Heart right ventricle (tissue), 16 donors: Measurements from ENCODE around the gene LHX6. TPM values are rescaled to one million over a fixed set of nuclear protein-coding genes. Genes with fewer than 3 reads are reported as not detected.

Experiments used
- ATAC-seq, 8 donors: fragments of 200-7000 bp; cut with Tn5 transposase; one replicate each; pipeline ENCODE4 v1.9.1; 2020; ENCODE audit warnings: mild to moderate bottlenecking in 8 of 8, moderate library complexity in 8 of 8, moderate number of reproducible peaks in 1 of 8
- DNase-seq, 2 donors: peaks; one replicate each; pipeline ENCODE4 v3.0.0-alpha.2; 2020
- H3K27ac ChIP-seq, 10 donors: fragments of 200-600 bp; sonication (generic) in 2 of 10; one replicate each; pipeline versions ENCODE4 v1.5.0 to v1.8.0; 2020 to 2022; ENCODE audit warnings: mild to moderate bottlenecking in 3 of 10
- H3K27me3 ChIP-seq, 7 donors: fragments of 200-600 bp; one replicate each; pipeline ENCODE4 v1.8.0; 2021 to 2022; ENCODE audit warnings: mild to moderate bottlenecking in 2 of 7
- H3K36me3 ChIP-seq, 9 donors: fragments of 200-600 bp; sonication (generic) in 1 of 9; one replicate each; pipeline versions ENCODE4 v1.5.0 to v1.8.0; 2020 to 2022; ENCODE audit warnings: mild to moderate bottlenecking in 2 of 9
- H3K4me1 ChIP-seq, 9 donors: fragments of 200-600 bp; sonication (generic) in 1 of 9; one replicate each; pipeline versions ENCODE4 v1.5.0 to v1.8.0; 2020 to 2022; ENCODE audit warnings: mild to moderate bottlenecking in 4 of 9
- H3K4me3 ChIP-seq, 10 donors: fragments of 200-600 bp; sonication (generic) in 2 of 10; one replicate each; pipeline versions ENCODE4 v1.5.0 to v1.8.0; 2020 to 2022; ENCODE audit warnings: mild to moderate bottlenecking in 7 of 10, moderate library complexity in 2 of 10
- H3K9me3 ChIP-seq, 11 donors: fragments of 200-600 bp in 10 of 11; sonication (generic) in 2 of 11; one replicate each; pipeline versions ENCODE4 v1.5.0 to v1.8.0; 2013 to 2022; ENCODE audit warnings: mild to moderate bottlenecking in 2 of 11, control low read depth in 1 of 11, moderate library complexity in 1 of 11
- WGBS, 2 donors: extraction: QIAGEN DNeasy Blood & Tissue Kit; methylation state at CpG; one replicate each; pipeline ENCODE4 v1.1.7; 2013; ENCODE audit warnings: inconsistent platforms in 1 of 2; 5-methylcytosine and 5-hydroxymethylcytosine counted together
- intact Hi-C, 10 donors: fragments of 100-400 bp; cut with DNase I; formaldehyde crosslinking; loops; one replicate each; pipeline versions ENCODE4 v1.11.1 to v1.14.2; 2022
- polyA plus RNA-seq, 2 donors: library from polyadenylated mRNA; stranded (reverse); fragments of 200-250 nt; gene quantifications; one replicate each; pipeline ENCODE4 v1.2.3, GENCODE V29; 2013
- total RNA-seq, 10 donors: library from RNA; stranded (reverse); fragmentation: NEBNext Ultra II Directional in 3 of 10; extraction: Animal tissue kit (Norgen Biotek cat#: 25700) in 3 of 10; gene quantifications; one replicate each; pipeline versions ENCODE4 v1.2.1 to v1.2.4, GENCODE V29; 2021 to 2023
- TF ChIP-seq, protein P1 (sequence below), 9 donors: fragments of 200-600 bp; sonication (generic) in 2 of 9; IDR thresholded peaks; one replicate each; pipeline versions ENCODE4 v1.5.0 to v1.8.0; 2021 to 2022; ENCODE audit warnings: antibody characterized with exemption in 9 of 9, mild to moderate bottlenecking in 5 of 9, moderate library complexity in 1 of 9
- donor health status: Arrhythmogenic right ventricular cardiomyopathy.
- donor health status: ischemic (EF 13 %, LVEDD 7.1; RV severe dilation, severe dysfunction).
- donor health status: healthy with polysubstance abuse.
- donor health status: DM: no; HTN: yes; CAD: no.
- donor health status: DM: no; HTN: no; CAD: no.
- donor health status: ischemic (EF 25% LVEDD 6.9; RV normal size, moderate dysfunction).
- donor health status: ischemic (EF 25% LVEDD 5.7; RV mildly dilated, moderate dysfunction).
- donor health status: healthy.
- donor health status: DM: yes; HTN: yes; CAD: no.
- donor health status: Ischemic cardiomyopathy.
- donor health status: ischemic (EF 35%, LVEDD 5.7; RV mildly dilated, moderate dysfunction).
- donor health status: nonischemic (EF 11% LVEDD 7.7; RV severe dilation, severe dysfunction).
- donor health status: DM: yes; HTN: yes; CAD: no.
- donor health status: PGD.
- donor health status: ischemic (EF 29% LVEDD 5.4; RV normal size, mild dysfunction).
- donor health status: nonischemic (EF 23%, LVEDD 6.1; RV moderate dilation, normal function).

LHX6 gene
- total and polyA plus RNA-seq, 12 donors: 1.9 to 9.4 (median 5.9) TPM

- intact Hi-C loops: loop anchor here in 1 of 10 donors (10.0 kb wide), 1 partner anchor 117 kb away; no protein-coding TSS in a partner anchor
- Histone ChIP-seq H3K27me3 (peaks cover 16 to 99% (median 82%) of the 10 kb centered on the region in 7 donors), H3K4me3 (peak overlapping the region; percentile 38 to 62 (median 52)), H3K9me3 (no peaks in the 10 kb centered on the region), H3K4me1 (peaks cover 4 to 35% (median 28%) of the 10 kb centered on the region in 9 donors), H3K27ac (peak overlapping the region in 8 of 10 donors; percentile 19 to 70 (median 48)), H3K36me3 (no peaks in the 10 kb centered on the region)
- ATAC-seq: no peak
- no peak for DNase-seq
- 1% methylated on average over 38 of the region's 38 CpGs for WGBS, 2 donors
- TF ChIP-seq, protein P1, sequence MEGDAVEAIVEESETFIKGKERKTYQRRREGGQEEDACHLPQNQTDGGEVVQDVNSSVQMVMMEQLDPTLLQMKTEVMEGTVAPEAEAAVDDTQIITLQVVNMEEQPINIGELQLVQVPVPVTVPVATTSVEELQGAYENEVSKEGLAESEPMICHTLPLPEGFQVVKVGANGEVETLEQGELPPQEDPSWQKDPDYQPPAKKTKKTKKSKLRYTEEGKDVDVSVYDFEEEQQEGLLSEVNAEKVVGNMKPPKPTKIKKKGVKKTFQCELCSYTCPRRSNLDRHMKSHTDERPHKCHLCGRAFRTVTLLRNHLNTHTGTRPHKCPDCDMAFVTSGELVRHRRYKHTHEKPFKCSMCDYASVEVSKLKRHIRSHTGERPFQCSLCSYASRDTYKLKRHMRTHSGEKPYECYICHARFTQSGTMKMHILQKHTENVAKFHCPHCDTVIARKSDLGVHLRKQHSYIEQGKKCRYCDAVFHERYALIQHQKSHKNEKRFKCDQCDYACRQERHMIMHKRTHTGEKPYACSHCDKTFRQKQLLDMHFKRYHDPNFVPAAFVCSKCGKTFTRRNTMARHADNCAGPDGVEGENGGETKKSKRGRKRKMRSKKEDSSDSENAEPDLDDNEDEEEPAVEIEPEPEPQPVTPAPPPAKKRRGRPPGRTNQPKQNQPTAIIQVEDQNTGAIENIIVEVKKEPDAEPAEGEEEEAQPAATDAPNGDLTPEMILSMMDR (IDR thresholded peaks at IDR 0.05): no peak
Observed at GRCh38 chr9:122228191-122228567, 578 bp downstream of the LHX6 start.

- intact Hi-C loops: loop anchor here in 1 of 10 donors (10.0 kb wide), 1 partner anchor 117 kb away; no protein-coding TSS in a partner anchor
- H3K27me3 ChIP-seq: peaks cover 19 to 100% (median 87%) of the 10 kb centered on the region in 7 donors
Observed at GRCh38 chr9:122227575-122227900, 1.2 kb downstream of the LHX6 start.

GRCh38 chr9:122226758-122227574 lies 1.8 kb downstream of the LHX6 start:
- H3K9me3 ChIP-seq: no peaks in the 10 kb centered on the region
- ATAC-seq (peak in 1 of 8 donors; percentile 13), DNase-seq (no peak)
- intact Hi-C loops: loop anchor here in 1 of 10 donors (10.0 kb wide), 1 partner anchor 118 kb away; no protein-coding TSS in a partner anchor
- TF ChIP-seq, protein P1 (IDR thresholded peaks at IDR 0.05): peak in 1 of 9 donors; percentile 10
- peak overlapping the region; percentile 4 to 62 (median 52) for H3K4me3 ChIP-seq
- WGBS, 2 donors: 7 to 17% methylated on average over 59 of the region's 59 CpGs
- H3K27me3 ChIP-seq: peaks cover 20 to 100% (median 92%) of the 10 kb centered on the region in 7 donors
- no peaks in the 10 kb centered on the region for H3K36me3 ChIP-seq
- peaks cover 4 to 42% (median 32%) of the 10 kb centered on the region in 9 donors for H3K4me1 ChIP-seq
- H3K27ac ChIP-seq: peak overlapping the region in 2 of 10 donors; percentile 45 to 70

More at GRCh38 chr9:122227575-122227900, 1.2 kb downstream of the LHX6 start:
- no peaks in the 10 kb centered on the region for H3K9me3 ChIP-seq
- 5 to 6% methylated on average over 10 of the region's 10 CpGs for WGBS, 2 donors
- H3K27ac ChIP-seq: peak overlapping the region in 2 of 10 donors; percentile 45 to 70
- TF ChIP-seq, protein P1 (IDR thresholded peaks at IDR 0.05): peak in 1 of 9 donors; percentile 22
- H3K36me3 ChIP-seq: no peaks in the 10 kb centered on the region
- peaks cover 4 to 41% (median 32%) of the 10 kb centered on the region in 9 donors for H3K4me1 ChIP-seq
- DNase-seq: no peak
- no peak for ATAC-seq
- peak overlapping the region in 9 of 10 donors; percentile 38 to 62 (median 54) for H3K4me3 ChIP-seq

- H3K4me3 ChIP-seq: peak overlapping the region in 9 of 10 donors; percentile 2 to 62 (median 54)
- ATAC-seq: no peak
- H3K27ac ChIP-seq: no peak overlapping the region
- TF ChIP-seq, protein P1 (IDR thresholded peaks at IDR 0.05): no peak
- H3K36me3 ChIP-seq: no peaks in the 10 kb centered on the region
- no peak for DNase-seq
- WGBS, 2 donors: 21 to 32% methylated on average over 48 to 51 of the region's 51 CpGs
- H3K9me3 ChIP-seq: no peaks in the 10 kb centered on the region
- H3K27me3 ChIP-seq: peaks cover 25 to 100% (median 96%) of the 10 kb centered on the region in 7 donors
- peaks cover 4 to 43% (median 32%) of the 10 kb centered on the region in 9 donors for H3K4me1 ChIP-seq
- intact Hi-C loops: loop anchor here in 1 of 10 donors (10.0 kb wide), 1 partner anchor 119 kb away; no protein-coding TSS in a partner anchor
Observed at GRCh38 chr9:122226142-122226757, 2.5 kb downstream of the LHX6 start.
